HG02642 (cell line): ENCODE data around the gene LRRC4B.
"Not testable (repeated sequence)": the region's sequence is repeated elsewhere in the genome, so short reads cannot be mapped to it uniquely, and the experiment has no call there.

Experiments
- ATAC-seq: cut with Tn5 transposase; IDR thresholded peaks from one replicate; pipeline ENCODE4 v1.9.1; 2021; ENCODE audit warnings: mild to moderate bottlenecking; ENCODE audit not compliant: unreplicated experiment, poor library complexity

Gene LRRC4B

GRCh38 chr19:50476224-50476906 lies 91.9 kb downstream of the LRRC4B start, which contains the start of the genes EMC10 and GARIN5A:
EMC10 (plus strand) TSS chr19:50476507; CDS start chr19:50476545, 38 bp downstream.
GARIN5A (minus strand) TSS chr19:50476848; CDS start chr19:50476388, 460 bp downstream.
- peak; percentile 88 for ATAC-seq

GRCh38 chr19:50475736-50476223 lies 92.5 kb downstream of the LRRC4B start:
- no peak for ATAC-seq

GRCh38 chr19:50475101-50475568 lies 93.1 kb downstream of the LRRC4B start:
- no peak for ATAC-seq

GRCh38 chr19:50473336-50473735 lies 94.9 kb downstream of the LRRC4B start:
- not testable (repeated sequence) for ATAC-seq

GRCh38 chr19:50468818-50469217 lies 99.4 kb downstream of the LRRC4B start:
- no peak for ATAC-seq

GRCh38 chr19:50467566-50467965 lies 100.7 kb downstream of the LRRC4B start:
- ATAC-seq, result no peak
